Neural cell (in vitro differentiated cells): ENCODE results near the gene ZNF33A. TPM values are rescaled to one million over a fixed set of nuclear protein-coding genes. Genes with fewer than 3 reads are reported as not detected.
A peak's percentile ranks its signal among the peaks of the same experiment; 100 is the strongest.

Experiments
- H2AFZ ChIP-seq: fragments of 200-600, 300-800 bp; sonication (generic), shearing (Covaris generic); 2 replicates; pipeline ENCODE4 v1.6.0; 2014; ENCODE audit warnings: low read depth, mild to moderate bottlenecking, antibody characterized with exemption, low read length, moderate library complexity
- H3F3A ChIP-seq: fragments of 200-600 bp; shearing (Covaris generic); 2 replicates; pipeline ENCODE4 v1.6.1; 2016; ENCODE audit warnings: mild to moderate bottlenecking, moderate library complexity, mixed read lengths, antibody characterized with exemption, low read length; ENCODE audit not compliant: insufficient read depth, poor library complexity, severe bottlenecking
- H3K27ac ChIP-seq: fragments of 200-600, 300-800 bp; sonication (generic), shearing (Covaris generic); 2 replicates; pipeline ENCODE4 v1.5.1; 2014; ENCODE audit warnings: mild to moderate bottlenecking, low read length, moderate library complexity
- H3K27me3 ChIP-seq: fragments of 300-800, 200-600 bp; sonication (generic), shearing (Covaris generic); 2 replicates; pipeline ENCODE4 v1.6.0; 2014; ENCODE audit warnings: mild to moderate bottlenecking, low read depth, low read length, moderate library complexity; ENCODE audit not compliant: insufficient read depth
- H3K36me3 ChIP-seq: fragments of 300-800, 200-600 bp; sonication (generic), shearing (Covaris generic); 2 replicates; pipeline ENCODE4 v1.5.1; 2014; ENCODE audit warnings: mild to moderate bottlenecking, antibody characterized with exemption, low read length, moderate library complexity; ENCODE audit not compliant: insufficient read depth
- H3K4me2 ChIP-seq: fragments of 300-800, 200-600 bp; sonication (generic), shearing (Covaris generic); 2 replicates; pipeline ENCODE4 v1.6.0; 2014; ENCODE audit warnings: mild to moderate bottlenecking, low read length
- H3K4me3 ChIP-seq: fragments of 300-800, 200-600 bp; sonication (generic), shearing (Covaris generic); 2 replicates; pipeline ENCODE4 v1.5.1; 2014; ENCODE audit warnings: mild to moderate bottlenecking, low read length, moderate library complexity
- H3K79me2 ChIP-seq: fragments of 200-600 bp; shearing (Covaris generic); replicated peaks from 2 replicates; pipeline ENCODE4 v1.6.0; 2014; ENCODE audit warnings: mild to moderate bottlenecking, low read length, moderate library complexity; ENCODE audit not compliant: insufficient read depth
- H3K9ac ChIP-seq: fragments of 300-800, 200-600 bp; sonication (generic), shearing (Covaris generic); 2 replicates; pipeline ENCODE4 v1.6.1; 2016; ENCODE audit warnings: mild to moderate bottlenecking, low read length, mixed read lengths
- H3K9me2 ChIP-seq: fragments of 200-600 bp; shearing (Covaris generic); 2 replicates; pipeline ENCODE4 v1.6.1; 2016; ENCODE audit warnings: mild to moderate bottlenecking, low read length, mixed read lengths; ENCODE audit not compliant: insufficient read depth
- H3K9me3 ChIP-seq: fragments of 200-600, 300-800 bp; sonication (generic), shearing (Covaris generic); 2 replicates; pipeline ENCODE4 v1.6.1; 2016; ENCODE audit warnings: mild to moderate bottlenecking, mixed run types, low read length, moderate library complexity, mixed read lengths
- H4K20me1 ChIP-seq: fragments of 200-600 bp; shearing (Covaris generic); 2 replicates; pipeline ENCODE4 v1.6.1; 2016; ENCODE audit warnings: mild to moderate bottlenecking, mixed run types; ENCODE audit not compliant: insufficient read depth
- CTCF ChIP-seq: fragments of 450-650 bp; IDR thresholded peaks from 2 replicates; pipeline ENCODE4 v1.5.1; 2014; ENCODE audit warnings: antibody characterized with exemption, mild to moderate bottlenecking, moderate library complexity; ENCODE audit not compliant: poor library complexity, severe bottlenecking
- EP300 ChIP-seq: fragments of 450-650 bp; conservative IDR thresholded peaks from 2 replicates; pipeline ENCODE4 v1.6.1; 2014; ENCODE audit warnings: antibody characterized with exemption, mild to moderate bottlenecking, moderate library complexity; ENCODE audit not compliant: poor library complexity, severe bottlenecking
- EZH2 ChIP-seq: fragments of 200-600, 300-800 bp; shearing (Covaris generic), sonication (generic); IDR thresholded peaks from 2 replicates; pipeline ENCODE4 v1.6.1; 2014; ENCODE audit warnings: antibody characterized with exemption, low read length, borderline replicate concordance, mild to moderate bottlenecking; ENCODE audit not compliant: insufficient read depth, poor library complexity, severe bottlenecking
- MXI1 ChIP-seq: fragments of 450-650 bp; conservative IDR thresholded peaks from 2 replicates; pipeline ENCODE4 v1.6.1; 2014; ENCODE audit warnings: antibody characterized with exemption, mild to moderate bottlenecking; ENCODE audit not compliant: poor library complexity, severe bottlenecking
- POLR2AphosphoS5 ChIP-seq: IDR thresholded peaks from 2 replicates; pipeline ENCODE4 v1.6.1; 2012
- RAD21 ChIP-seq: fragments of 450-650 bp; conservative IDR thresholded peaks from 2 replicates; pipeline ENCODE4 v1.6.1; 2014; ENCODE audit warnings: antibody characterized with exemption, mild to moderate bottlenecking, moderate library complexity
- REST ChIP-seq: IDR thresholded peaks from 2 replicates; pipeline ENCODE4 v1.6.1; 2012; ENCODE audit warnings: borderline replicate concordance
- SMC3 ChIP-seq: fragments of 450-650 bp; conservative IDR thresholded peaks from 2 replicates; pipeline ENCODE4 v1.6.1; 2014; ENCODE audit warnings: antibody characterized with exemption, mild to moderate bottlenecking, moderate library complexity; ENCODE audit not compliant: poor library complexity
- TAF1 ChIP-seq: IDR thresholded peaks from 2 replicates; pipeline ENCODE4 v1.6.1; 2012; ENCODE audit warnings: low read depth
- polyA plus RNA-seq: library from polyadenylated mRNA; depleted of rRNA; stranded (reverse); fragments of >200 nt; gene quantifications from 2 replicates; pipeline ENCODE4 v1.2.3, GENCODE V29; 2014

Gene ZNF33A
- polyA plus RNA-seq, 1 donor from 2014 or later: 55.5 TPM

- Histone ChIP-seq H3K36me3 (no peaks in the 10 kb centered on the region), H3K4me2 (no peak overlapping the region), H3K4me3 (peak overlapping the region; percentile 70), H4K20me1 (no peaks in the 10 kb centered on the region), H3K9me3 (peaks cover 2% of the 10 kb centered on the region), H3K79me2 (no peaks in the 10 kb centered on the region), H3K9ac (no peak overlapping the region), H3K27me3 (no peaks in the 10 kb centered on the region), H3K27ac (no peak overlapping the region), H3F3A (no peaks in the 10 kb centered on the region), H2AFZ (peak overlapping the region; percentile 63), H3K9me2 (no peaks in the 10 kb centered on the region)
- TF ChIP-seq POLR2AphosphoS5 (no peak), TAF1 (no peak), REST (no peak), EP300 (no peak), RAD21 (no peak), EZH2 (no peak), CTCF (no peak), MXI1 (no peak), SMC3 (no peak)
Observed at GRCh38 chr10:38093816-38094157, 83.3 kb downstream of the ZNF33A start.

- H2AFZ ChIP-seq: peak within 1 kb of the TSS; percentile 65
- TF ChIP-seq CTCF (no peak), POLR2AphosphoS5 (peak; percentile 15), REST (no peak), TAF1 (no peak), SMC3 (no peak), EP300 (no peak), EZH2 (no peak), MXI1 (peak; percentile 58), RAD21 (no peak)
- peak within 1 kb of the TSS; percentile 68 for H3K9ac ChIP-seq
- H4K20me1 ChIP-seq: no peaks in the 10 kb centered on the region
- no peaks in the 10 kb centered on the region for H3K9me2 ChIP-seq
- no peaks in the 10 kb centered on the region for H3K27me3 ChIP-seq
- no peaks in the 10 kb centered on the region for H3K36me3 ChIP-seq
- no peak within 1 kb of the TSS for H3K4me2 ChIP-seq
- H3K27ac ChIP-seq: peak within 1 kb of the TSS; percentile 16
- H3F3A ChIP-seq: no peaks in the 10 kb centered on the region
- peaks cover 2% of the 10 kb centered on the region for H3K9me3 ChIP-seq
- peak within 1 kb of the TSS; percentile 70 for H3K4me3 ChIP-seq
- no peaks in the 10 kb centered on the region for H3K79me2 ChIP-seq
Observed at GRCh38 chr10:38094158-38094926, 83.9 kb downstream of the ZNF33A start, which contains the start of gene ZNF37A. TSS of gene ZNF37A (plus strand) at chr10:38094337. CDS start at chr10:38096618, 2,281 bp downstream.
